Activated CD8-positive, alpha-beta T cell treated with anti-CD3 and anti-CD28 coated beads, Interleukin-2, amount 10 ng/mL, durations not matched to agents 7 days and 5 days (primary cell): ENCODE results near the gene PPIF. TPM values are rescaled to one million over a fixed set of nuclear protein-coding genes. Genes with fewer than 3 reads are reported as not detected.

ENCODE experiments used
- ATAC-seq: fragments of 150-1000 bp; cut with Tn5 transposase; one replicate; pipeline ENCODE4 v1.10.0; 2021; ENCODE audit warnings: moderate library complexity
- CTCF ChIA-PET: fragments of 350-600 bp; sonication (Branson Sonifier 250); formaldehyde crosslinking; loops from one replicate; lab custom pipeline; 2021; ENCODE audit warnings: antibody characterized with exemption; lab: Charles Lee
- POLR2A ChIA-PET: fragments of 350-600 bp; sonication (Branson Sonifier 250); formaldehyde crosslinking; loops from one replicate; lab custom pipeline; 2021; ENCODE audit warnings: antibody characterized with exemption; lab: Charles Lee
- DNase-seq: peaks from one replicate; pipeline ENCODE4 v3.0.0-alpha.2; 2020
- H3K27ac Mint-ChIP-seq: one replicate; pipeline ENCODE4 v1.8.0; 2021; ENCODE audit warnings: mild to moderate bottlenecking, mixed read lengths
- H3K27me3 Mint-ChIP-seq: one replicate; pipeline ENCODE4 v1.8.0; 2021; ENCODE audit warnings: low read depth, mixed read lengths
- H3K36me3 Mint-ChIP-seq: one replicate; pipeline ENCODE4 v1.8.0; 2021; ENCODE audit warnings: low read depth, mixed read lengths
- H3K4me1 Mint-ChIP-seq: one replicate; pipeline ENCODE4 v1.8.0; 2021; ENCODE audit warnings: low read depth, mixed read lengths
- H3K4me3 Mint-ChIP-seq: one replicate; pipeline ENCODE4 v1.8.0; 2021; ENCODE audit warnings: mild to moderate bottlenecking, mixed read lengths
- H3K9me3 Mint-ChIP-seq: one replicate; pipeline ENCODE4 v1.8.0; 2022; ENCODE audit warnings: mixed read lengths; ENCODE audit not compliant: insufficient read depth
- total RNA-seq, 2 experiments: library from RNA; stranded (reverse); gene quantifications; one replicate each; pipeline ENCODE4 v1.2.3, GENCODE V29; 2021

PPIF gene
- total RNA-seq: 10 to 100 TPM; 74.7 to 77.7 TPM

- ChIA-PET CTCF (interaction anchor here (0.8 to 6.2 kb wide), 18 partner anchors 10 to 109 kb away, joined by 3 to 55 read pairs (median 6); no protein-coding TSS in a partner anchor), POLR2A (interaction anchor here (0.6 to 13.3 kb wide), 13 partner anchors 11 to 210 kb away, joined by 3 to 162 read pairs (median 9); no protein-coding TSS in a partner anchor)
- no peaks in the 10 kb centered on the region for H3K9me3 Mint-ChIP-seq
- peaks cover 38% of the 10 kb centered on the region for H3K36me3 Mint-ChIP-seq
- DNase-seq: peak; percentile 95
- no peaks in the 10 kb centered on the region for H3K27me3 Mint-ChIP-seq
- peak within 1 kb of the TSS; percentile 92 for H3K27ac Mint-ChIP-seq
- H3K4me3 Mint-ChIP-seq: peak within 1 kb of the TSS; percentile 86
- ATAC-seq: peak; percentile 88
- H3K4me1 Mint-ChIP-seq: peaks cover 73% of the 10 kb centered on the region
Measured at GRCh38 chr10:79347226-79347893, at the start of gene PPIF. Gene PPIF, plus strand, starts transcription at chr10:79347469. Its CDS starts 80 bp downstream, at chr10:79347549.

GRCh38 chr10:79298403-79299244, 48.6 kb upstream of the PPIF start:
- Mint-ChIP-seq H3K4me3 (no peak overlapping the region), H3K4me1 (peaks cover 24% of the 10 kb centered on the region), H3K36me3 (peaks cover 51% of the 10 kb centered on the region), H3K9me3 (no peaks in the 10 kb centered on the region), H3K27ac (no peak overlapping the region), H3K27me3 (no peaks in the 10 kb centered on the region)
- ChIA-PET CTCF (no interaction called here), POLR2A (no interaction called here)
- ATAC-seq (peak; percentile 41), DNase-seq (peak; percentile 43)

GRCh38 chr10:79299397-79300241, 47.6 kb upstream of the PPIF start:
- no peak for ATAC-seq

GRCh38 chr10:79300711-79301110, 46.6 kb upstream of the PPIF start:
- POLR2A ChIA-PET: interaction anchor here (0.7 kb wide), 1 partner anchor 12 kb away, joined by 3 read pairs; no protein-coding TSS in a partner anchor
- CTCF ChIA-PET: interaction anchor here (1.0 kb wide), 1 partner anchor 8 kb away, joined by 3 read pairs; no protein-coding TSS in a partner anchor
- Mint-ChIP-seq H3K27me3 (no peaks in the 10 kb centered on the region), H3K4me1 (peaks cover 7% of the 10 kb centered on the region), H3K9me3 (no peaks in the 10 kb centered on the region), H3K27ac (no peak overlapping the region), H3K36me3 (peaks cover 47% of the 10 kb centered on the region), H3K4me3 (no peak overlapping the region)
- ATAC-seq (no peak), DNase-seq (no peak)

More at GRCh38 chr10:79299397-79300241, 47.6 kb upstream of the PPIF start:
- peaks cover 49% of the 10 kb centered on the region for H3K36me3 Mint-ChIP-seq
- ChIA-PET POLR2A (interaction anchor here (1.1 kb wide), 2 partner anchors 13 to 23 kb away, joined by 4 to 5 read pairs; no protein-coding TSS in a partner anchor), CTCF (no interaction called here)
- DNase-seq: no peak
- H3K27ac Mint-ChIP-seq: no peak overlapping the region
- H3K4me1 Mint-ChIP-seq: peaks cover 14% of the 10 kb centered on the region
- no peaks in the 10 kb centered on the region for H3K9me3 Mint-ChIP-seq
- no peaks in the 10 kb centered on the region for H3K27me3 Mint-ChIP-seq
- H3K4me3 Mint-ChIP-seq: no peak overlapping the region

- Mint-ChIP-seq H3K27me3 (no peaks in the 10 kb centered on the region), H3K4me3 (no peak overlapping the region), H3K36me3 (peaks cover 47% of the 10 kb centered on the region), H3K27ac (peak overlapping the region; percentile 51), H3K4me1 (peaks cover 4% of the 10 kb centered on the region), H3K9me3 (no peaks in the 10 kb centered on the region)
- CTCF ChIA-PET: interaction anchor here (1.0 kb wide), 1 partner anchor 9 kb away, joined by 3 read pairs; no protein-coding TSS in a partner anchor
- POLR2A ChIA-PET: no interaction called here
- no peak for ATAC-seq
- no peak for DNase-seq
Measured at GRCh38 chr10:79301754-79302530, 45.3 kb upstream of the PPIF start.

GRCh38 chr10:79303631-79304478, 43.4 kb upstream of the PPIF start:
- peaks cover 48% of the 10 kb centered on the region for H3K36me3 Mint-ChIP-seq
- no peak overlapping the region for H3K27ac Mint-ChIP-seq
- H3K4me1 Mint-ChIP-seq: peaks cover 2% of the 10 kb centered on the region
- DNase-seq: no peak
- no peaks in the 10 kb centered on the region for H3K9me3 Mint-ChIP-seq
- ATAC-seq: no peak
- ChIA-PET POLR2A (no interaction called here), CTCF (interaction anchor here (0.8 kb wide), 1 partner anchor 43 kb away, joined by 3 read pairs; the partner anchor contains the start of gene PPIF)
- H3K27me3 Mint-ChIP-seq: no peaks in the 10 kb centered on the region
- no peak overlapping the region for H3K4me3 Mint-ChIP-seq

GRCh38 chr10:79304479-79305087, 42.7 kb upstream of the PPIF start:
- Mint-ChIP-seq H3K4me3 (no peak overlapping the region), H3K36me3 (peaks cover 48% of the 10 kb centered on the region), H3K27me3 (no peaks in the 10 kb centered on the region), H3K9me3 (no peaks in the 10 kb centered on the region), H3K4me1 (peaks cover 9% of the 10 kb centered on the region), H3K27ac (peak overlapping the region; percentile 18)
- ATAC-seq (no peak), DNase-seq (no peak)
- ChIA-PET CTCF (no interaction called here), POLR2A (no interaction called here)

- Mint-ChIP-seq H3K36me3 (peaks cover 43% of the 10 kb centered on the region), H3K27ac (no peak overlapping the region), H3K4me1 (peaks cover 12% of the 10 kb centered on the region), H3K9me3 (no peaks in the 10 kb centered on the region), H3K4me3 (no peak overlapping the region), H3K27me3 (no peaks in the 10 kb centered on the region)
- no peak for DNase-seq
- ChIA-PET CTCF (no interaction called here), POLR2A (no interaction called here)
- ATAC-seq: no peak
Measured at GRCh38 chr10:79305515-79305914, 41.8 kb upstream of the PPIF start.

- Mint-ChIP-seq H3K4me3 (no peak overlapping the region), H3K27ac (no peak overlapping the region), H3K27me3 (no peaks in the 10 kb centered on the region), H3K36me3 (peaks cover 41% of the 10 kb centered on the region), H3K4me1 (peaks cover 12% of the 10 kb centered on the region), H3K9me3 (no peaks in the 10 kb centered on the region)
- DNase-seq (no peak), ATAC-seq (no peak)
- ChIA-PET CTCF (no interaction called here), POLR2A (no interaction called here)
Measured at GRCh38 chr10:79305988-79306387, 41.3 kb upstream of the PPIF start.
